ENCODE data around the gene ZBTB12.

GRCh38 chr6:31907158-31907813 is 5.4 kb upstream of the ZBTB12 start:
- no peak for TF ChIP-seq CTCF (IDR thresholded peaks at IDR 0.05)
- no peak for TF ChIP-seq POLR2A (IDR thresholded peaks at IDR 0.05)

Data from esophagus squamous epithelium (tissue), 4 donors.